HL-60 (cell line): ENCODE results near the gene MACROD1.

Experiments used
- CTCF ChIP-seq: IDR thresholded peaks from one replicate; pipeline ENCODE4 v1.5.1; 2011; ENCODE audit warnings: low read length, control low read depth, inconsistent platforms; ENCODE audit not compliant: insufficient read depth
- SPI1 ChIP-seq: IDR thresholded peaks from 2 replicates; pipeline ENCODE4 v1.6.1; 2012; ENCODE audit warnings: low read depth, mild to moderate bottlenecking, borderline replicate concordance

GRCh38 chr11:64035081-64035524, 130.8 kb downstream of the MACROD1 start:
- TF ChIP-seq SPI1 (no peak), CTCF (no peak)
